ENCODE results near the gene ARHGEF1.

GRCh38 chr19:41896581-41896942 is 13.6 kb downstream of the ARHGEF1 start:
- TF ChIP-seq, protein P1, sequence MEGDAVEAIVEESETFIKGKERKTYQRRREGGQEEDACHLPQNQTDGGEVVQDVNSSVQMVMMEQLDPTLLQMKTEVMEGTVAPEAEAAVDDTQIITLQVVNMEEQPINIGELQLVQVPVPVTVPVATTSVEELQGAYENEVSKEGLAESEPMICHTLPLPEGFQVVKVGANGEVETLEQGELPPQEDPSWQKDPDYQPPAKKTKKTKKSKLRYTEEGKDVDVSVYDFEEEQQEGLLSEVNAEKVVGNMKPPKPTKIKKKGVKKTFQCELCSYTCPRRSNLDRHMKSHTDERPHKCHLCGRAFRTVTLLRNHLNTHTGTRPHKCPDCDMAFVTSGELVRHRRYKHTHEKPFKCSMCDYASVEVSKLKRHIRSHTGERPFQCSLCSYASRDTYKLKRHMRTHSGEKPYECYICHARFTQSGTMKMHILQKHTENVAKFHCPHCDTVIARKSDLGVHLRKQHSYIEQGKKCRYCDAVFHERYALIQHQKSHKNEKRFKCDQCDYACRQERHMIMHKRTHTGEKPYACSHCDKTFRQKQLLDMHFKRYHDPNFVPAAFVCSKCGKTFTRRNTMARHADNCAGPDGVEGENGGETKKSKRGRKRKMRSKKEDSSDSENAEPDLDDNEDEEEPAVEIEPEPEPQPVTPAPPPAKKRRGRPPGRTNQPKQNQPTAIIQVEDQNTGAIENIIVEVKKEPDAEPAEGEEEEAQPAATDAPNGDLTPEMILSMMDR (IDR thresholded peaks at IDR 0.05): no peak
- no peak for TF ChIP-seq EZH2 (IDR thresholded peaks at IDR 0.05)
- TF ChIP-seq EZH2phosphoT487 (IDR thresholded peaks at IDR 0.05): no peak

All from neural progenitor cell (in vitro differentiated cells).